Measurements from ENCODE around the gene PAX2. TPM values are rescaled to one million over a fixed set of nuclear protein-coding genes. Genes with fewer than 3 reads are reported as not detected.

The PAX2 gene
- total and polyA plus RNA-seq, 2 of the 8 experiments (the other 6 are each of a cell fraction or from before 2014, with no cell fraction given): 0.02 TPM; not detected in 1

DNA sequence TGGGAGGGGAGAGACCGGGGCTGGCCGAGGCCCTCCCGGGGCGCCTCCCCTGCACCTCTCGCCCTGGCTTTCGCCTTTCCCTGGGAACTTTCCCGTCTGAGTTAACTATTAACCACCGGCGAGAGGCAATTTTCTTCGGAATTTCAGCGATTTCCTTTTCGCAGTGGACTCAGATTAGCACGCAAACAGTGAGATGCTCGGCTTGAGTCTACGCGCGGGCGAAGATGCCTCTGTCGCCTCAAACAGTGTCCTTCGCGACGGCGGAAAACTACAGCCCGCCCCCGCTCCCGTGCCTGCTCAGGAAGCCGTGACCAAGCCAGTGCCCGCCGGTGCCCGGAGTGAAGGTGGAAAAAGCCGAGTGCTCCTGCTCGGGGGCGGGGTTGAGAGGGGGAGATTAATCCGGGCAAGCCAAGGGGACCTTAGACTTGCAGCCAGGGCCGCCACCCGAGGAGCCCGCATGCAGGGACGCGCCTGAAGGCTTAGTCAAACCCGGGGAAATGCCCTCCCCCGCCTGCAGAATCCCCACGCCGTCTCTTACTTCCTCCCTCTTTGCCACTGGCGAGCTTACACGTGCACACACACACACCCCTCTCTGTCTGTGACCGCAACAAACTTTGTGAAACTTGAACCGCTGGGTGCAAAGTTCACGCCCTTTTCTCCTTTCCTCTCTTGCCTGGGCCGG is 14.5 kb upstream of the PAX2 start:
- peak overlapping the region; percentile 31 to 62; a peak in 3 of 4 replicates for H3K4me2 ChIP-seq (ENCODE audit: insufficient read depth in 1 of 2, low read depth in 2 of 2, low read length in 2 of 2)
- no peaks in the 10 kb centered on the region for H3K79me1 ChIP-seq (ENCODE audit: low read depth, low read length)
- H3K18ac ChIP-seq (ENCODE audit: extremely low read depth, low read length): no peak overlapping the region; the same call in none of the 2 replicates
- no peak overlapping the region for H2AK5ac ChIP-seq (ENCODE audit: low read depth, low read length)
- no peak overlapping the region; the same call in 1 of the 2 replicates for H4K8ac ChIP-seq (ENCODE audit: extremely low read depth, insufficient read depth, low read length)
- H3K56ac ChIP-seq (replicated peaks; ENCODE audit: insufficient read length, low read depth, low read length): no peak overlapping the region
- no peak overlapping the region for H2BK5ac ChIP-seq (ENCODE audit: low read depth, low read length)
- H4K5ac ChIP-seq (ENCODE audit: insufficient read length, low read depth, low read length): no peak overlapping the region
- 3% methylated on average over 38 of the region's 49 CpGs; no CpG with 5 or more reads in 1 of the 2 experiments for WGBS, 2 experiments (ENCODE audit: extremely low coverage in 1 of 2, insufficient coverage in 1 of 2, insufficient read length in 1 of 2, insufficient replicate concordance in 2 of 2, low coverage in 1 of 2, low lambda C conversion rate in 2 of 2, missing lambda C conversion rate in 1 of 2)
- no peak overlapping the region for H2BK120ac ChIP-seq (replicated peaks; ENCODE audit: low read depth, low read length)
- H3K79me2 ChIP-seq (ENCODE audit: control insufficient read depth in 1 of 2, insufficient read depth in 2 of 2, low read length in 2 of 2): no peaks in the 10 kb centered on the region
- H3K27me3 ChIP-seq (replicated peaks in 1 of 4; ENCODE audit: control insufficient read depth in 3 of 4, extremely low read depth in 1 of 4, insufficient read depth in 3 of 4, low read length in 3 of 4): peaks cover 95 to 99% (median 97%) of the 10 kb centered on the region in 4 experiments
- CTCF ChIA-PET (ENCODE audit: partially characterized antibody): interaction anchor here (1.4 kb wide), 1 partner anchor 9 kb away, joined by 7 read pairs; no protein-coding TSS in a partner anchor
- H3K4me3 ChIP-seq (ENCODE audit: extremely low read depth in 1 of 4, insufficient read depth in 2 of 4, low read depth in 3 of 4, low read length in 4 of 4): peak overlapping the region in 1 of 4 experiments; percentile 48; a peak in 2 of 8 replicates
- no peak overlapping the region for H3K14ac ChIP-seq (ENCODE audit: insufficient read length)
- H3K4me1 ChIP-seq (replicated peaks in 1 of 4; ENCODE audit: control insufficient read depth in 3 of 4, insufficient read depth in 4 of 4, low read length in 3 of 4): peaks cover 4 to 15% (median 10%) of the 10 kb centered on the region in 4 experiments
- DNase-seq (ENCODE audit: low read depth in 1 of 2, low spot score in 2 of 2) (peak in 1 of 2 experiments; percentile 57), FAIRE-seq (no peak)
- H2AFZ ChIP-seq (ENCODE audit: low read length): no peak overlapping the region
- H3K23me2 ChIP-seq (ENCODE audit: low read depth, low read length): peaks cover 8% of the 10 kb centered on the region; the same call in 1 of the 2 replicates
- no peaks in the 10 kb centered on the region for H3K9me3 ChIP-seq (ENCODE audit: insufficient read depth in 2 of 2, low read depth in 1 of 2, low read length in 1 of 2)
- POLR2A ChIA-PET (ENCODE audit: partially characterized antibody): no interaction called here
- no peak overlapping the region for H3K4ac ChIP-seq (replicated peaks; ENCODE audit: insufficient read length, low read depth, low read length)
- no peak overlapping the region for H3K9ac ChIP-seq (replicated peaks in 1 of 4; ENCODE audit: extremely low read depth in 1 of 4, low read depth in 3 of 4, low read length in 3 of 4)
- peaks cover 0 to 10% (median 0%) of the 10 kb centered on the region in 4 experiments; a peak in 1 of 8 replicates for H3K36me3 ChIP-seq (ENCODE audit: control insufficient read depth in 2 of 4, insufficient read depth in 4 of 4, low read length in 3 of 4)
- no peak overlapping the region; the same call in 1 of the 2 replicates for H2BK20ac ChIP-seq (ENCODE audit: low read length)
- H4K91ac ChIP-seq (replicated peaks; ENCODE audit: insufficient read length, low read length): no peak overlapping the region
- H4K20me1 ChIP-seq (replicated peaks in 1 of 2; ENCODE audit: control insufficient read depth in 1 of 2, insufficient read depth in 2 of 2, low read length in 2 of 2): peaks cover 25 to 43% of the 10 kb centered on the region in 2 experiments
- H3K23ac ChIP-seq (ENCODE audit: insufficient read length): no peak overlapping the region
- peak overlapping the region; percentile 55; the same call in 1 of the 2 replicates for H2BK12ac ChIP-seq (ENCODE audit: low read depth, low read length)
- H2BK15ac ChIP-seq (ENCODE audit: low read length): no peak overlapping the region
- H3K27ac ChIP-seq (ENCODE audit: low read depth, low read length): no peak overlapping the region
- TF ChIP-seq SIRT6 (IDR thresholded peaks at IDR 0.05; ENCODE audit: low read length) (no peak), RBBP5 (IDR thresholded peaks at IDR 0.05; ENCODE audit: borderline replicate concordance, low read depth, low read length) (no peak), JUND (IDR thresholded peaks at IDR 0.05; ENCODE audit: low read length) (no peak), RAD21 (IDR thresholded peaks at IDR 0.05 in 1 of 2, conservative IDR thresholded peaks at IDR 0.05 in 1 of 2; ENCODE audit: low read depth in 2 of 2, low read length in 2 of 2) (no peak), EGR1 (IDR thresholded peaks at IDR 0.05; ENCODE audit: borderline replicate concordance, low read depth, low read length) (no peak), TEAD4 (IDR thresholded peaks at IDR 0.05; ENCODE audit: low read depth, low read length) (no peak), SIX5 (IDR thresholded peaks at IDR 0.05; ENCODE audit: low read depth, low read length) (no peak), RNF2 (IDR thresholded peaks at IDR 0.05; ENCODE audit: borderline replicate concordance, low read depth, low read length, missing control alignments, poor library complexity, severe bottlenecking) (peak; percentile 98), CTBP2 (IDR thresholded peaks at IDR 0.05; ENCODE audit: borderline replicate concordance, insufficient read depth, insufficient read length, low read length) (peak; percentile 3), KDM4A (IDR thresholded peaks at IDR 0.05; ENCODE audit: low read depth, low read length, severe bottlenecking) (no peak), RFX5 (IDR thresholded peaks at IDR 0.05; ENCODE audit: borderline replicate concordance, low read depth, low read length) (no peak)

Measured in H1 (cell line).